Stimulated activated CD8-positive, alpha-beta memory T cell treated with anti-CD3 and anti-CD28 coated beads, Interleukin-15, amount 100 ng/mL, for 24 hours (primary cell): ENCODE measurements around the gene HPCAL1.

Source experiments
- DNase-seq: peaks from one replicate; pipeline ENCODE4 v3.0.0-alpha.2; 2020; ENCODE audit warnings: low read depth

HPCAL1 gene

DNA sequence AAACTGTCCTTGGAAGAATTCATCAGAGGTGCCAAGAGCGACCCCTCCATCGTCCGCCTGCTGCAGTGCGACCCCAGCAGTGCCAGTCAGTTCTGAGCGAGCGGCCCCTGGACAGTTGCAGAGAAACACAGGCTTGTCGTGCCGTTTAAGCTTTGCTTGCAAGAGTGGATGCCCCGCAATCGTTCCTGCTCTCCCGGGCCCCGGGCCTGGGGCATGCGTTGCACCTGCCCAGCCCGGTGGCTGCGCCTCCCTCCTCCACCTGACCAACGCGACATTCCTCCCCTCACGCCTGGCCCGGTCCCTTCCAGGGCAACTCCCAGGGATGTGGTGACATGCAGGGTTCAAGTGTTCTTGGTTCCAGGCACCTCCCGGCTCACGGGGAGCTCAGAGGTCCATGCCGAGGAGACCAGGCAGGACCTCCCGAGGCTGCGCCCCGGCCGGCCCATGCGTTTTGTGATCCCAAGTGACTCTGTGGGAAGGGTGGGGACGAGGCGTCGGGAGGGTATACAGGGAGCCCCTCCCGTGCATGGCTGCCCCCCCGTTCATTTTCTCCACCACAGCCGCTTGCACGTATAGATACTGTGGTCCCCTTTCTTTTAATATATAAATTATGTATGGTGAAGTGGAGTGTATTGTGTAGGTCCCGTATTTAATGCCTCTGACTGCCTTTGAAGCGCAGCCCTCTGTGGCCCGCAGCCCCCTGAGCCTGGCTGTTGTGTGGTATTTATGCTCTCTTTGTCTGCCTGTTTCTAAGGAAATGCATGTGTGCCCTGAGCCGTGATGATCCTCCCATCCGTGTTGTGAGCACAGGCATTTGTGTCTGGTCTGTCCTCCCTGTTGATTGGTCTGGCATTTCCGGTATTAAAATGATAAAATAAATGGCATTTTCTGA lies 124.3 kb downstream of the HPCAL1 start:
- DNase-seq = no peak

GRCh38 chr2:10427618-10427949 lies 124.9 kb downstream of the HPCAL1 start:
- DNase-seq = no peak

DNA sequence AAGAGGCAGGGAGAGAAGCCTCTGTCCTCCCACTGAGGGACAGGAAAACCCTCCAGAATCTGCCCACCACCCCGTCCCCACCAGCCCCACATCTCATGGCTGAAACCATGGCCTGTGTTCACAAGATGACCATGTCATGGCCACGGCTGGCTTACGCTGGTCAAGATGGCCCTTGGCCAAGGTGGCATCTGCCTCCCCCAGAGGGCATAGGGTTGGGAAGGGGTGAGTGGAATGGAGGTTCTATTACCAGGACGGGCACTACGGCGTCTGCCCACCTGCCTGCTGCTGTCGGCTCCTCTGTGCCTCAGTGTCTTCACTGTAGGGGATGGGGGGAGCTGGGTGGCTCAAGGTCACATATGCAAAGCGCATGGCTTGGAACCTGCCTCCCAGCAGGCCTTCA lies 125.7 kb downstream of the HPCAL1 start:
- no peak for DNase-seq

DNA sequence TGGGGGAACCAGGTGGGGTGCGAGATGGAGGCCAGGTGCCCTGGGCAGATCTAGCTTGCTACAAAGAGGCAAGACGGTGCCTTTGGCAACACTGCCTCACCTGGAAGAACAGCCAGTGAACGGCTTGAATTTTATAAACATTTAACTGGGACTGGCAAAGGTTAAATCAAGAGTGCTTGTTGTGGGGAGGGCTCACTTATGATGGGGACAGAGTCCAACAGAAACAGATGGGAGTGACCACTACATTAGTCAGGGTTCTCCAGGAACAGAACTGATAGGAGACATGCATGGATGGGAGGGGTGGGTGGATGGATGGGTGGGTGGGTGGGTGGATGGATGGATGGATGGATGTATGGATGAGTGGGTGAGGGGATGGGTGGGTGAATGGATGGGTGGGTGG lies 126.2 kb downstream of the HPCAL1 start:
- no peak for DNase-seq

DNA sequence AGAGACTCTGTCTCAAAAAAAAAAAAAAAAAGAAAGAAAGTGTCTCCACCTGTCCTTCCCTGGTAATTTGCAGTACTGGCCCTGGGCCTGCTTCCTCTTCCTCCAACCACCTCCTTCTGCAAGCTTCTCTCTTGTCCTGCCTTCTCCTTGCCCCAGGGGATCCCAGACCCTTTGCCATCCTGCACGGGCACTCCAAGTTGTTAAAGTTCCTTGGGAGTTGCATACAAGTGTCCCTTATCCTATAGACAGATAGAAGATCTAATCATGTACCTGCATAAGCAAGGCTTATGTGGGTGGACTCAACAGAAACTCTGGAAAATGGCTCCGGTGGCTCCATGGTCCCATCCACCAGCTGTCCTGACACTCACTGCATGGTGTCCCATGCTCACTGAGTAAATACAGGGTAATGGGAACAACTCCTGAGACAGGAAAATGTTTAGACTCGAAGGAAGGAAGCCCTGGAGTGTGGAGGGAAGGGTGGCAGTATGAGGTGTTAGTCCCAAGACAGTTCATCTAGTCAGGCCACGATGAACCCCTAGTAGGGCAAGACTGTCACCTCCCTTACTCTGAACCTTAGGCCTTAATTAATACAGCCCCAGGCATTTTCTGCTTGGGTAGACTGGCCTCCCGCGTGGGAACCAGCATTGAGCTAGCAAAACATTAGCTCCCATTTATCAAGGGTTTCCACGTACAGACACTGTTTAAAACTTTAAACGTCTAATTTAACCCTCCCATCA lies 128.3 kb downstream of the HPCAL1 start:
- DNase-seq = no peak

- DNase-seq = no peak
These were observed 129.1 kb downstream of the HPCAL1 start for GRCh38 chr2:10431797-10432196.

DNA sequence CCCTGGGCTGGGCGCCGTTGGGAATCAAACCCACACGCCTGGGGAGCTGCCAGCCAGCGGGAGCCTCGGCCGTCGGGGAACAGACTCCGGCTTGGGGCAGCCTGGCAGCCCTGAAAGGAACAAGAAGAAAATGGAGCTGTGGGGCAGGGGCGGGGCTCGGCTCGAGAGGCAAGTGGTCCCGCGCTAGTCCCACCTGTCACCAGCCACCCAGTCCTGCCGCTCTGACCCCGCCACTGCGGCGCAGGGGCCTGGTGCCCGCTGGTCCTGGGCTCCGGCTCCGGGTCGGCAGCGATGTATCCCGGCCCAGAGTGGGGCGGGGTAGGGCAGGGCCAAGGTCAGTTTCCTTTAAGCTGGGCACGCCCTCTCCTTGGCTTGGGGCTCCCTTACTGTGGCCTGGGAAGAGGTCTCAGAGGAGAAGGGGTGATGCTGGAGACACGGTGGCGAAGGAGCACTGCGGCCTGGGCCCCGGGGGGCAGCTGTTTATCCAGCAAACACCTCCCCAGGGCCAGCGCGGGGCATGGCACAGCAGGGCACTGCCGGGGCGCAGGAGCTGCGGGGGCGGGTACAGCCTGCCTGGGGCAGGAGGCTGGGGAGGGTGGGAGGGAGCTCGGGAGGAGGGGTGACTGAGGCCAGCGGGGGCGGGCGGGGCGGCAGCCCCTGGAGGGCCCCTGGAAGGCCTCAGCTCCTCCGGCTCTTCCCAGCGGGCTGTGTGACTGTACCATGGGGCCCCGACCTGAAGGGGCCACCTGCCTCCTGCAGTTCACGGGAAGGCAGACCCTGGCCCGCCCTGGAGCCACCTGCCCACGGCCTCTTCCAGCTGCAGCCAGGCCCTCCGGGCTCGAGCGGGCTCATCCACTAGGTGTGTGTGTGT lies 129.8 kb downstream of the HPCAL1 start:
- no peak for DNase-seq

GRCh38 chr2:10433264-10433946 lies 130.7 kb downstream of the HPCAL1 start:
- DNase-seq = no peak

- DNase-seq = no peak
These were observed 131.5 kb downstream of the HPCAL1 start for GRCh38 chr2:10433947-10434885.

- peak; percentile 71 for DNase-seq
These were observed 132.4 kb downstream of the HPCAL1 start for GRCh38 chr2:10434886-10435819.

- no peak for DNase-seq
These were observed 133.1 kb downstream of the HPCAL1 start for GRCh38 chr2:10435820-10436204.

GRCh38 chr2:10436583-10437110 lies 133.9 kb downstream of the HPCAL1 start:
- no peak for DNase-seq

GRCh38 chr2:10437806-10438205 lies 135.1 kb downstream of the HPCAL1 start:
- no peak for DNase-seq

- no peak for DNase-seq
These were observed 136.0 kb downstream of the HPCAL1 start for GRCh38 chr2:10438688-10439087.

- no peak for DNase-seq
These were observed 136.6 kb downstream of the HPCAL1 start for GRCh38 chr2:10439185-10439879.

- DNase-seq = no peak
These were observed 137.3 kb downstream of the HPCAL1 start for GRCh38 chr2:10439971-10440370.

DNA sequence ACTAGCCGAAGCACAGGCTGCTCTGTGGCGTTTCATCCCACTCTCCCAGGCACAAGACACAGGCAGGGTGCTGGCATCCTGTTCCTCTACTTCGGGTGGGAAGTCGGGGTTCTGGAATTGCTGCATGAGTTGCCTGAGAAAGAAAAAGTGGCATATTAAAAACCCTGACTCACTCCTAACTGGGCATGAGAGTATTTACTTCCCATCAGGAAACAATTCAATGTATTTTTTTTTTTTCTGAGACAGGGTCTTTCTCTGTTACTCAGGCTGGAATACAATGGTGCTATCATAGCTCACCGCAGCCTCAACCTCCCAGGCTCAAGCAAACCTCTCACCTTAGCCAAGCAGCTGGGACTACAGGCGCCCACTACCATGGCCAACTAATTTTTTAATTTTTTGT lies 138.0 kb downstream of the HPCAL1 start:
- no peak for DNase-seq

GRCh38 chr2:10441948-10442347 lies 139.2 kb downstream of the HPCAL1 start:
- no peak for DNase-seq
